K562 (cell line): ENCODE results near the gene ANKRD10. TPM values are rescaled to one million over a fixed set of nuclear protein-coding genes. Genes with fewer than 3 reads are reported as not detected.

Experiments
- BHLHE40 ChIP-seq: IDR thresholded peaks from 2 replicates; pipeline ENCODE4 v1.6.1; 2011; ENCODE audit warnings: low read length, improper control_type of control experiment
- BMI1 ChIP-seq: fragments of 150-350 bp; IDR thresholded peaks from 2 replicates; pipeline ENCODE4 v1.6.1; 2014; ENCODE audit warnings: low read length
- CBFA2T3 ChIP-seq: fragments of 450-650 bp; IDR thresholded peaks from 2 replicates; pipeline ENCODE4 v1.6.1; 2017
- HDAC6 ChIP-seq: IDR thresholded peaks from 2 replicates; pipeline ENCODE4 v1.6.1; 2012; ENCODE audit warnings: low read depth, mild to moderate bottlenecking, control low read depth, inconsistent platforms, low read length, moderate library complexity
- LCOR ChIP-seq: sonication (generic); formaldehyde crosslinking; IDR thresholded peaks from 2 replicates; pipeline ENCODE4 v1.8.0; 2022; ENCODE audit warnings: mild to moderate bottlenecking, missing genetic modification reagents
- POLR2H ChIP-seq: IDR thresholded peaks from 2 replicates; pipeline ENCODE4 v1.6.1; 2016; ENCODE audit warnings: missing genetic modification characterization, low read depth, mild to moderate bottlenecking, control low read depth, missing compliant biosample characterization, moderate library complexity
- RAD51 ChIP-seq: fragments of 450-650 bp; IDR thresholded peaks from 2 replicates; pipeline ENCODE4 v1.7.1; 2016; ENCODE audit warnings: low read depth, mild to moderate bottlenecking, borderline replicate concordance
- RBBP5 ChIP-seq: fragments of 200-600 bp; sonication (generic); IDR thresholded peaks from 2 replicates; pipeline ENCODE4 v1.6.1; 2012; ENCODE audit warnings: borderline replicate concordance, mild to moderate bottlenecking, low read length, control low read depth, inconsistent platforms; ENCODE audit not compliant: insufficient read depth, poor library complexity, severe bottlenecking
- TARDBP ChIP-seq: fragments of 450-650 bp; IDR thresholded peaks from 2 replicates; pipeline ENCODE4 v1.6.1; 2016
- TSC22D4 ChIP-seq: fragments of 450-650 bp; IDR thresholded peaks from 2 replicates; pipeline ENCODE4 v1.6.1; 2016; ENCODE audit warnings: missing genetic modification characterization, missing biosample characterization, control low read depth
- polyA plus RNA-seq, 8 experiments: library from polyadenylated mRNA; depleted of rRNA in 4 of 8; stranded (reverse) in 5 of 8; unstranded in 3 of 8; fragments of >200 nt; fragmentation: Nextera tagmentation in 2 of 8; fragmentation: Illumina TruSeq in 1 of 8; extraction: Ambion mirVana in 2 of 8; extraction: Trizol in 1 of 8; gene quantifications; 2 replicates each; pipeline versions ENCODE4 v1.2.1 to v1.2.3, GENCODE V29; 2011 to 2014; ENCODE audit warnings: inconsistent platforms in 1 of 8, missing spikeins in 1 of 8
- total RNA-seq, 7 experiments: library from RNA; depleted of rRNA in 6 of 7; stranded (reverse); fragments of >200 nt in 6 of 7; fragmentation: Illumina TruSeq in 2 of 7; extraction: Trizol in 2 of 7; gene quantifications; 2 replicates each; pipeline versions ENCODE4 v1.2.1 to v1.2.3, GENCODE V29; 2011 to 2021; ENCODE audit warnings: low replicate concordance in 1 of 7
- TF ChIP-seq, protein P1 (sequence below): fragments of 450-650 bp; IDR thresholded peaks from 2 replicates; pipeline ENCODE4 v1.6.1; 2016; ENCODE audit warnings: mild to moderate bottlenecking, moderate library complexity
- TF ChIP-seq, protein P2 (sequence below): sonication (generic); formaldehyde crosslinking; IDR thresholded peaks from 2 replicates; pipeline ENCODE4 v1.8.0; 2022; ENCODE audit warnings: mild to moderate bottlenecking, missing genetic modification reagents, borderline replicate concordance
- TF ChIP-seq, protein P3 (sequence below): sonication (generic); formaldehyde crosslinking; IDR thresholded peaks from 2 replicates; pipeline ENCODE4 v1.8.0; 2022; ENCODE audit warnings: missing genetic modification reagents, mild to moderate bottlenecking, moderate library complexity, borderline replicate concordance

Gene ANKRD10
- total and polyA plus RNA-seq, 9 of the 15 experiments (the other 6 are each of a cell fraction or from before 2014, with no cell fraction given) = 21.7 to 183 (median 45.0) TPM

DNA sequence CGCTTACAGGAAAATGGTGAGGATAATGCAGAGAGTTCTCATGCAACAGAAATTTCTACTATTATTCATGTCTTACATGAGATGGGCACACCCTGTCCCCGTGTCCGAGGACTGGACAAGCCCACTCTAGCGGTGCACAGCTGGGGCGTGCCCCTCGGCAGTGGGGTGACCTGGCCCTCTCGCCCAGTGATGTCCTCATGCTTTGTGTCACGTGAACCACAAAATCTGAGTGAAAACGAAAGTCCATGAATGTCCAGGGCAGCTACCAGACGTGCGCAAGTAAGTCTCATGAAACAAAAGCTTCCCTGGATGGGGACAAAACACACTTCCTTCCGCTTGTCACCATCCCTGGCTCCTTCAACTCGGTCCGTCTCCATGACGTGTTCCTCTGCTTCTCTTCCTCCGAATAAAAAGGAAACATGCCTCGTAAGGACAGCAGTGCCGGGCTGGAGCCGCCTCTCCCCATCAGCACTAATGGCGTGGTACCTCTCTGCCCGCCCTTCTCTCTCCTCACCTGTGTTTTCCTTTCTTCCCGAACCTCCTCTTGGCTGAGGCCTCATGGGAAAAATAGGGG, 45.6 kb downstream of the ANKRD10 start (continued):
- TF ChIP-seq TSC22D4 (tag) (no peak), BMI1 (no peak), BHLHE40 (peak; percentile 62), TARDBP (no peak), RAD51 (peak; percentile 53; the same call in 1 of the 2 replicates), CBFA2T3 (no peak), HDAC6 (no peak), LCOR (0 out of 2 replicates have a peak, but pooled peaks have one; percentile 2), RBBP5 (peak; percentile 31), POLR2H (tag) (0 out of 2 replicates have a peak, but pooled peaks have one; percentile 15)
- TF ChIP-seq, protein P1, sequence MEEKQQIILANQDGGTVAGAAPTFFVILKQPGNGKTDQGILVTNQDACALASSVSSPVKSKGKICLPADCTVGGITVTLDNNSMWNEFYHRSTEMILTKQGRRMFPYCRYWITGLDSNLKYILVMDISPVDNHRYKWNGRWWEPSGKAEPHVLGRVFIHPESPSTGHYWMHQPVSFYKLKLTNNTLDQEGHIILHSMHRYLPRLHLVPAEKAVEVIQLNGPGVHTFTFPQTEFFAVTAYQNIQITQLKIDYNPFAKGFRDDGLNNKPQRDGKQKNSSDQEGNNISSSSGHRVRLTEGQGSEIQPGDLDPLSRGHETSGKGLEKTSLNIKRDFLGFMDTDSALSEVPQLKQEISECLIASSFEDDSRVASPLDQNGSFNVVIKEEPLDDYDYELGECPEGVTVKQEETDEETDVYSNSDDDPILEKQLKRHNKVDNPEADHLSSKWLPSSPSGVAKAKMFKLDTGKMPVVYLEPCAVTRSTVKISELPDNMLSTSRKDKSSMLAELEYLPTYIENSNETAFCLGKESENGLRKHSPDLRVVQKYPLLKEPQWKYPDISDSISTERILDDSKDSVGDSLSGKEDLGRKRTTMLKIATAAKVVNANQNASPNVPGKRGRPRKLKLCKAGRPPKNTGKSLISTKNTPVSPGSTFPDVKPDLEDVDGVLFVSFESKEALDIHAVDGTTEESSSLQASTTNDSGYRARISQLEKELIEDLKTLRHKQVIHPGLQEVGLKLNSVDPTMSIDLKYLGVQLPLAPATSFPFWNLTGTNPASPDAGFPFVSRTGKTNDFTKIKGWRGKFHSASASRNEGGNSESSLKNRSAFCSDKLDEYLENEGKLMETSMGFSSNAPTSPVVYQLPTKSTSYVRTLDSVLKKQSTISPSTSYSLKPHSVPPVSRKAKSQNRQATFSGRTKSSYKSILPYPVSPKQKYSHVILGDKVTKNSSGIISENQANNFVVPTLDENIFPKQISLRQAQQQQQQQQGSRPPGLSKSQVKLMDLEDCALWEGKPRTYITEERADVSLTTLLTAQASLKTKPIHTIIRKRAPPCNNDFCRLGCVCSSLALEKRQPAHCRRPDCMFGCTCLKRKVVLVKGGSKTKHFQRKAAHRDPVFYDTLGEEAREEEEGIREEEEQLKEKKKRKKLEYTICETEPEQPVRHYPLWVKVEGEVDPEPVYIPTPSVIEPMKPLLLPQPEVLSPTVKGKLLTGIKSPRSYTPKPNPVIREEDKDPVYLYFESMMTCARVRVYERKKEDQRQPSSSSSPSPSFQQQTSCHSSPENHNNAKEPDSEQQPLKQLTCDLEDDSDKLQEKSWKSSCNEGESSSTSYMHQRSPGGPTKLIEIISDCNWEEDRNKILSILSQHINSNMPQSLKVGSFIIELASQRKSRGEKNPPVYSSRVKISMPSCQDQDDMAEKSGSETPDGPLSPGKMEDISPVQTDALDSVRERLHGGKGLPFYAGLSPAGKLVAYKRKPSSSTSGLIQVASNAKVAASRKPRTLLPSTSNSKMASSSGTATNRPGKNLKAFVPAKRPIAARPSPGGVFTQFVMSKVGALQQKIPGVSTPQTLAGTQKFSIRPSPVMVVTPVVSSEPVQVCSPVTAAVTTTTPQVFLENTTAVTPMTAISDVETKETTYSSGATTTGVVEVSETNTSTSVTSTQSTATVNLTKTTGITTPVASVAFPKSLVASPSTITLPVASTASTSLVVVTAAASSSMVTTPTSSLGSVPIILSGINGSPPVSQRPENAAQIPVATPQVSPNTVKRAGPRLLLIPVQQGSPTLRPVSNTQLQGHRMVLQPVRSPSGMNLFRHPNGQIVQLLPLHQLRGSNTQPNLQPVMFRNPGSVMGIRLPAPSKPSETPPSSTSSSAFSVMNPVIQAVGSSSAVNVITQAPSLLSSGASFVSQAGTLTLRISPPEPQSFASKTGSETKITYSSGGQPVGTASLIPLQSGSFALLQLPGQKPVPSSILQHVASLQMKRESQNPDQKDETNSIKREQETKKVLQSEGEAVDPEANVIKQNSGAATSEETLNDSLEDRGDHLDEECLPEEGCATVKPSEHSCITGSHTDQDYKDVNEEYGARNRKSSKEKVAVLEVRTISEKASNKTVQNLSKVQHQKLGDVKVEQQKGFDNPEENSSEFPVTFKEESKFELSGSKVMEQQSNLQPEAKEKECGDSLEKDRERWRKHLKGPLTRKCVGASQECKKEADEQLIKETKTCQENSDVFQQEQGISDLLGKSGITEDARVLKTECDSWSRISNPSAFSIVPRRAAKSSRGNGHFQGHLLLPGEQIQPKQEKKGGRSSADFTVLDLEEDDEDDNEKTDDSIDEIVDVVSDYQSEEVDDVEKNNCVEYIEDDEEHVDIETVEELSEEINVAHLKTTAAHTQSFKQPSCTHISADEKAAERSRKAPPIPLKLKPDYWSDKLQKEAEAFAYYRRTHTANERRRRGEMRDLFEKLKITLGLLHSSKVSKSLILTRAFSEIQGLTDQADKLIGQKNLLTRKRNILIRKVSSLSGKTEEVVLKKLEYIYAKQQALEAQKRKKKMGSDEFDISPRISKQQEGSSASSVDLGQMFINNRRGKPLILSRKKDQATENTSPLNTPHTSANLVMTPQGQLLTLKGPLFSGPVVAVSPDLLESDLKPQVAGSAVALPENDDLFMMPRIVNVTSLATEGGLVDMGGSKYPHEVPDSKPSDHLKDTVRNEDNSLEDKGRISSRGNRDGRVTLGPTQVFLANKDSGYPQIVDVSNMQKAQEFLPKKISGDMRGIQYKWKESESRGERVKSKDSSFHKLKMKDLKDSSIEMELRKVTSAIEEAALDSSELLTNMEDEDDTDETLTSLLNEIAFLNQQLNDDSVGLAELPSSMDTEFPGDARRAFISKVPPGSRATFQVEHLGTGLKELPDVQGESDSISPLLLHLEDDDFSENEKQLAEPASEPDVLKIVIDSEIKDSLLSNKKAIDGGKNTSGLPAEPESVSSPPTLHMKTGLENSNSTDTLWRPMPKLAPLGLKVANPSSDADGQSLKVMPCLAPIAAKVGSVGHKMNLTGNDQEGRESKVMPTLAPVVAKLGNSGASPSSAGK = peak; percentile 68
- TF ChIP-seq, protein P2, sequence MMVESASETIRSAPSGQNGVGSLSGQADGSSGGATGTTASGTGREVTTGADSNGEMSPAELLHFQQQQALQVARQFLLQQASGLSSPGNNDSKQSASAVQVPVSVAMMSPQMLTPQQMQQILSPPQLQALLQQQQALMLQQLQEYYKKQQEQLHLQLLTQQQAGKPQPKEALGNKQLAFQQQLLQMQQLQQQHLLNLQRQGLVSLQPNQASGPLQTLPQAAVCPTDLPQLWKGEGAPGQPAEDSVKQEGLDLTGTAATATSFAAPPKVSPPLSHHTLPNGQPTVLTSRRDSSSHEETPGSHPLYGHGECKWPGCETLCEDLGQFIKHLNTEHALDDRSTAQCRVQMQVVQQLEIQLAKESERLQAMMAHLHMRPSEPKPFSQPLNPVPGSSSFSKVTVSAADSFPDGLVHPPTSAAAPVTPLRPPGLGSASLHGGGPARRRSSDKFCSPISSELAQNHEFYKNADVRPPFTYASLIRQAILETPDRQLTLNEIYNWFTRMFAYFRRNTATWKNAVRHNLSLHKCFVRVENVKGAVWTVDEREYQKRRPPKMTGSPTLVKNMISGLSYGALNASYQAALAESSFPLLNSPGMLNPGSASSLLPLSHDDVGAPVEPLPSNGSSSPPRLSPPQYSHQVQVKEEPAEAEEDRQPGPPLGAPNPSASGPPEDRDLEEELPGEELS (CRISPR knock-in tag) = peak; percentile 85
- TF ChIP-seq, protein P3, sequence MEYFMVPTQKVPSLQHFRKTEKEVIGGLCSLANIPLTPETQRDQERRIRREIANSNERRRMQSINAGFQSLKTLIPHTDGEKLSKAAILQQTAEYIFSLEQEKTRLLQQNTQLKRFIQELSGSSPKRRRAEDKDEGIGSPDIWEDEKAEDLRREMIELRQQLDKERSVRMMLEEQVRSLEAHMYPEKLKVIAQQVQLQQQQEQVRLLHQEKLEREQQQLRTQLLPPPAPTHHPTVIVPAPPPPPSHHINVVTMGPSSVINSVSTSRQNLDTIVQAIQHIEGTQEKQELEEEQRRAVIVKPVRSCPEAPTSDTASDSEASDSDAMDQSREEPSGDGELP (CRISPR knock-in tag) = peak; percentile 65; the same call in 1 of the 2 replicates
